GM18907 (cell line): ENCODE data around the gene AKR1A1.

Experiments used
- ATAC-seq: cut with Tn5 transposase; IDR thresholded peaks from one replicate; pipeline ENCODE4 v1.9.1; 2021; ENCODE audit warnings: mild to moderate bottlenecking, moderate library complexity; ENCODE audit not compliant: unreplicated experiment

AKR1A1 gene

DNA sequence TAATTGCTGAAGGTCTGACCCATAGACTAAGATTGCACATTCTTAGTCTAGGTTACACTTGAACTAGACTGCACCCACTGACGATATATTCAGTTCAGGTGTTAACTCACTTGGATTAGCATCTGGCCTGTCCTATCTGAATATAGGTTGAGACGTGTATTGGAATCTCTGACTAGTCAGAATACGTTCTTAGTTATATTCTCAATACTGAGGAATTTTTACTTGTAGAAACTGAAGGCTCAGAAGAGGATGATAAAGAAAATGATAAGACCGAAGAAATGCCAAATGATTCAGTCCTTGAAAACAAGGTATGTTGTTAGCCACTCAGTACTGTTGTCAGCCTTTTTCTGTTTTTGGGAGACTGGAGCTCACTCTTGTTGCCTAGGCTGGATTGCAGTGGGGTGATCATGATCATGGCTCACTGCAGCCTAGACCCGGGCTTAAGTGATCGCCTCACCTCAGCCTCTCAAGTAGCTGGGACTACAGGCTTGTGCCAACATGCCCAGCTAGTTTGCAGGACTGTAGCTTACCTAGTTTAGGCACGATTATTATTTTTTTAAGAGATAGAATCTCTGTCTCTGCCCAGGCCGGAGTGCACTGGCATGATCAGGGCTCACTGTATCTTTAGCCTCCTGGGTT is 62.4 kb downstream of the AKR1A1 start:
- no peak for ATAC-seq

- no peak for ATAC-seq
Observed at GRCh38 chr1:45615885-45616284, 65.3 kb downstream of the AKR1A1 start.

GRCh38 chr1:45617618-45618017 is 67.0 kb downstream of the AKR1A1 start:
- ATAC-seq, result no peak

GRCh38 chr1:45619149-45619921 is 68.7 kb downstream of the AKR1A1 start:
- ATAC-seq, result no peak
